H1 (cell line): ENCODE measurements around the gene DKC1. TPM values are rescaled to one million over a fixed set of nuclear protein-coding genes. Genes with fewer than 3 reads are reported as not detected.

Source experiments
- CTCF ChIA-PET: fragments of 300-600 bp; sonication (Branson Sonifier 250); formaldehyde crosslinking; loops from one replicate; lab custom pipeline; 2021; ENCODE audit not compliant: partially characterized antibody; lab: Charles Lee
- POLR2A ChIA-PET: fragments of 300-600 bp; sonication (Branson Sonifier 250); formaldehyde crosslinking; loops from one replicate; lab custom pipeline; 2021; ENCODE audit warnings: inconsistent platforms; ENCODE audit not compliant: partially characterized antibody; lab: Charles Lee
- DNase-seq, 2 experiments: peaks; one replicate each; pipeline versions ENCODE4 v3.0.0 to v3.0.0-alpha.2; 2010 to 2022; ENCODE audit warnings: low spot score in 2 of 2, low read depth in 1 of 2, mixed read lengths in 1 of 2
- FAIRE-seq: peaks from 2 replicates; lab custom pipeline; 2011; peaks lifted over from hg19 to GRCh38; lab: Jason Lieb, UNC
- H2AFZ ChIP-seq: 2 replicates; pipeline ENCODE4 v1.8.1; 2012; ENCODE audit warnings: low read length, inconsistent platforms
- H2AK5ac ChIP-seq: 2 replicates; pipeline ENCODE4 v1.6.1; 2013; ENCODE audit warnings: low read depth, low read length
- H2BK120ac ChIP-seq: replicated peaks from 2 replicates; pipeline ENCODE3; 2013; ENCODE audit warnings: low read depth, low read length, inconsistent platforms
- H2BK12ac ChIP-seq: 2 replicates; pipeline ENCODE4 v1.6.1; 2013; ENCODE audit warnings: low read depth, low read length
- H2BK15ac ChIP-seq: 2 replicates; pipeline ENCODE4 v1.6.1; 2013; ENCODE audit warnings: low read length
- H2BK20ac ChIP-seq: 2 replicates; pipeline ENCODE4 v1.6.1; 2013; ENCODE audit warnings: low read length
- H2BK5ac ChIP-seq: 2 replicates; pipeline ENCODE4 v1.6.1; 2013; ENCODE audit warnings: low read depth, low read length
- H3K14ac ChIP-seq: 2 replicates; pipeline ENCODE4 v1.6.1; 2013; ENCODE audit warnings: inconsistent platforms; ENCODE audit not compliant: insufficient read length
- H3K18ac ChIP-seq: 2 replicates; pipeline ENCODE4 v1.6.1; 2013; ENCODE audit warnings: low read length; ENCODE audit errors: extremely low read depth
- H3K23ac ChIP-seq: 2 replicates; pipeline ENCODE4 v1.6.1; 2013; ENCODE audit warnings: inconsistent platforms; ENCODE audit not compliant: insufficient read length
- H3K23me2 ChIP-seq: 2 replicates; pipeline ENCODE4 v1.6.1; 2013; ENCODE audit warnings: low read depth, low read length
- H3K27ac ChIP-seq: 2 replicates; pipeline ENCODE4 v1.6.1; 2011; ENCODE audit warnings: low read depth, low read length, inconsistent platforms
- H3K27me3 ChIP-seq, 4 experiments: replicated peaks in 1 of 4; 1 replicate in 1 of 4; 2 replicates in 3 of 4; pipeline versions ENCODE4 v1.6.1 to v1.8.1; 2011 to 2013; ENCODE audit warnings: low read length in 3 of 4, mild to moderate bottlenecking in 3 of 4, inconsistent platforms in 2 of 4, mixed read lengths in 2 of 4, moderate library complexity in 1 of 4; ENCODE audit not compliant: control insufficient read depth in 3 of 4, insufficient read depth in 3 of 4; ENCODE audit errors: extremely low read depth in 1 of 4
- H3K36me3 ChIP-seq, 4 experiments: 2 replicates each; pipeline versions ENCODE4 v1.6.1 to v1.8.1; 2011 to 2013; ENCODE audit warnings: mild to moderate bottlenecking in 4 of 4, low read length in 3 of 4, moderate library complexity in 2 of 4, control low read depth in 1 of 4, inconsistent platforms in 1 of 4; ENCODE audit not compliant: insufficient read depth in 4 of 4, control insufficient read depth in 2 of 4
- H3K4ac ChIP-seq: replicated peaks from 2 replicates; pipeline ENCODE3; 2013; ENCODE audit warnings: low read length, low read depth, mixed read lengths, inconsistent platforms; ENCODE audit not compliant: insufficient read length
- H3K4me1 ChIP-seq, 4 experiments: replicated peaks in 1 of 4; 1 replicate in 1 of 4; 2 replicates in 3 of 4; pipeline versions ENCODE4 v1.6.1 to v1.8.1; 2011 to 2013; ENCODE audit warnings: low read length in 3 of 4, inconsistent platforms in 2 of 4, mixed read lengths in 1 of 4; ENCODE audit not compliant: insufficient read depth in 4 of 4, control insufficient read depth in 3 of 4
- H3K4me2 ChIP-seq, 2 experiments: 2 replicates each; pipeline versions ENCODE4 v1.6.1 to v1.8.1; 2011 to 2013; ENCODE audit warnings: low read depth in 2 of 2, low read length in 2 of 2, control low read depth in 1 of 2, inconsistent platforms in 1 of 2, mild to moderate bottlenecking in 1 of 2; ENCODE audit not compliant: insufficient read depth in 1 of 2
- H3K4me3 ChIP-seq, 4 experiments: fragments of 200-600, 300-600 bp in 1 of 4; sonication (generic), shearing (Covaris generic), sonication (Bioruptor Twin) in 1 of 4; 2 replicates each; pipeline versions ENCODE4 v1.5.1 to v1.8.1; 2011 to 2016; ENCODE audit warnings: low read length in 4 of 4, low read depth in 3 of 4, control low read depth in 2 of 4, inconsistent platforms in 2 of 4, mild to moderate bottlenecking in 2 of 4, mixed read lengths in 1 of 4, moderate library complexity in 1 of 4; ENCODE audit not compliant: insufficient read depth in 2 of 4; ENCODE audit errors: extremely low read depth in 1 of 4
- H3K56ac ChIP-seq: replicated peaks from 2 replicates; pipeline ENCODE3; 2013; ENCODE audit warnings: low read depth, mild to moderate bottlenecking, mixed read lengths, low read length, inconsistent platforms; ENCODE audit not compliant: insufficient read length
- H3K79me1 ChIP-seq: 2 replicates; pipeline ENCODE4 v1.6.1; 2013; ENCODE audit warnings: low read depth, low read length, control low read depth
- H3K79me2 ChIP-seq, 2 experiments: 2 replicates each; pipeline versions ENCODE4 v1.6.1 to v1.8.1; 2012 to 2013; ENCODE audit warnings: low read length in 2 of 2, mild to moderate bottlenecking in 2 of 2, inconsistent platforms in 1 of 2; ENCODE audit not compliant: insufficient read depth in 2 of 2, control insufficient read depth in 1 of 2
- H3K9ac ChIP-seq, 4 experiments: replicated peaks in 1 of 4; 1 replicate in 1 of 4; 2 replicates in 3 of 4; pipeline versions ENCODE4 v1.6.1 to v1.8.1; 2011 to 2013; ENCODE audit warnings: low read depth in 3 of 4, low read length in 3 of 4, control low read depth in 2 of 4, mild to moderate bottlenecking in 2 of 4, moderate library complexity in 2 of 4, inconsistent platforms in 1 of 4; ENCODE audit errors: extremely low read depth in 1 of 4
- H3K9me3 ChIP-seq, 2 experiments: 2 replicates each; pipeline versions ENCODE4 v1.6.1 to v1.8.1; 2012 to 2013; ENCODE audit warnings: mild to moderate bottlenecking in 2 of 2, moderate library complexity in 2 of 2, control low read depth in 1 of 2, inconsistent platforms in 1 of 2, low read depth in 1 of 2, low read length in 1 of 2, mixed read lengths in 1 of 2; ENCODE audit not compliant: insufficient read depth in 2 of 2
- H4K20me1 ChIP-seq, 2 experiments: replicated peaks in 1 of 2; 2 replicates each; pipeline versions ENCODE3 to v1.8.1; 2011 to 2013; ENCODE audit warnings: inconsistent platforms in 2 of 2, low read length in 2 of 2, mild to moderate bottlenecking in 1 of 2; ENCODE audit not compliant: insufficient read depth in 2 of 2, control insufficient read depth in 1 of 2
- H4K5ac ChIP-seq: 2 replicates; pipeline ENCODE4 v1.6.1; 2013; ENCODE audit warnings: low read length, low read depth, mixed read lengths, inconsistent platforms; ENCODE audit not compliant: insufficient read length
- H4K8ac ChIP-seq: 2 replicates; pipeline ENCODE4 v1.8.0; 2013; ENCODE audit warnings: mild to moderate bottlenecking, moderate library complexity, low read length, inconsistent platforms; ENCODE audit not compliant: insufficient read depth; ENCODE audit errors: extremely low read depth
- H4K91ac ChIP-seq: replicated peaks from 2 replicates; pipeline ENCODE3; 2013; ENCODE audit warnings: low read length, mixed read lengths, inconsistent platforms; ENCODE audit not compliant: insufficient read length
- CBX8 ChIP-seq: fragments of 300-800, 300-1000 bp; sonication (generic); IDR thresholded peaks from 2 replicates; pipeline ENCODE4 v1.7.1; 2016; ENCODE audit warnings: low read depth, low read length, borderline replicate concordance
- EGR1 ChIP-seq: IDR thresholded peaks from 2 replicates; pipeline ENCODE4 v1.6.1; 2011; ENCODE audit warnings: low read depth, low read length, borderline replicate concordance
- JUND ChIP-seq: IDR thresholded peaks from 2 replicates; pipeline ENCODE4 v1.6.1; 2011; ENCODE audit warnings: mild to moderate bottlenecking, improper control_type of control experiment, low read length
- PHF8 ChIP-seq: fragments of 200-600 bp; sonication (generic); conservative IDR thresholded peaks from 2 replicates; pipeline ENCODE4 v1.7.1; 2012; ENCODE audit warnings: low read depth, mild to moderate bottlenecking, inconsistent platforms, low read length, moderate library complexity
- RAD21 ChIP-seq, 2 experiments: IDR thresholded peaks in 1 of 2; conservative IDR thresholded peaks in 1 of 2; 2 replicates each; pipeline ENCODE4 v1.6.1; 2011; ENCODE audit warnings: low read depth in 2 of 2, low read length in 2 of 2, improper control_type of control experiment in 1 of 2, inconsistent platforms in 1 of 2, mild to moderate bottlenecking in 1 of 2, moderate library complexity in 1 of 2
- RFX5 ChIP-seq: IDR thresholded peaks from 2 replicates; pipeline ENCODE4 v1.6.1; 2011; ENCODE audit warnings: low read depth, low read length, improper control_type of control experiment, borderline replicate concordance
- SIN3A ChIP-seq, 2 experiments: IDR thresholded peaks in 1 of 2; conservative IDR thresholded peaks in 1 of 2; 2 replicates each; pipeline ENCODE4 v1.6.1; 2011 to 2012; ENCODE audit warnings: low read length in 2 of 2, improper control_type of control experiment in 1 of 2, low read depth in 1 of 2, mild to moderate bottlenecking in 1 of 2
- SIRT6 ChIP-seq: IDR thresholded peaks from one replicate; pipeline ENCODE4 v1.7.1; 2012; ENCODE audit warnings: low read length, inconsistent platforms
- SP1 ChIP-seq: IDR thresholded peaks from 2 replicates; pipeline ENCODE4 v1.6.1; 2011; ENCODE audit warnings: low read depth, low read length
- WGBS, 2 experiments: shearing (Covaris generic) in 1 of 2; methylation state at CpG; one replicate each; pipeline versions ENCODE4 v1.1.6 to v1.1.7; 2013 to 2015; ENCODE audit warnings: low lambda C conversion rate in 2 of 2, mixed read lengths in 2 of 2, inconsistent platforms in 1 of 2, low coverage in 1 of 2, missing lambda C conversion rate in 1 of 2; ENCODE audit not compliant: insufficient replicate concordance in 2 of 2, insufficient coverage in 1 of 2, insufficient read length in 1 of 2; ENCODE audit errors: extremely low coverage in 1 of 2, missing lambda C conversion rate in 1 of 2; 5-methylcytosine and 5-hydroxymethylcytosine counted together
- polyA plus RNA-seq, 7 experiments: library from polyadenylated mRNA; depleted of rRNA in 3 of 7; stranded (reverse) in 5 of 7; unstranded in 2 of 7; fragments of >200 nt in 5 of 7; fragments of 200-250 nt in 2 of 7; gene quantifications; 1 replicate in 5 of 7; 2 replicates in 1 of 7; 4 replicates in 1 of 7; pipeline versions ENCODE4 v1.2.1 to v1.2.3, GENCODE V29; 2011 to 2013; ENCODE audit warnings: missing spikeins in 2 of 7, mixed read lengths in 2 of 7
- total RNA-seq: library from RNA; stranded (reverse); fragmentation: NEBNext Ultra II Directional; extraction: Animal tissue kit (Norgen Biotek cat#: 25700); gene quantifications from 2 replicates; pipeline ENCODE4 v1.2.1, GENCODE V29; 2021
- TF ChIP-seq, protein P1 (sequence below): IDR thresholded peaks from 2 replicates; pipeline ENCODE4 v1.6.1; 2011; ENCODE audit warnings: low read length, improper control_type of control experiment

Gene DKC1
- total and polyA plus RNA-seq, 2 of the 8 experiments (the other 6 are each of a cell fraction or from before 2014, with no cell fraction given): 65.6 to 143 TPM

DNA sequence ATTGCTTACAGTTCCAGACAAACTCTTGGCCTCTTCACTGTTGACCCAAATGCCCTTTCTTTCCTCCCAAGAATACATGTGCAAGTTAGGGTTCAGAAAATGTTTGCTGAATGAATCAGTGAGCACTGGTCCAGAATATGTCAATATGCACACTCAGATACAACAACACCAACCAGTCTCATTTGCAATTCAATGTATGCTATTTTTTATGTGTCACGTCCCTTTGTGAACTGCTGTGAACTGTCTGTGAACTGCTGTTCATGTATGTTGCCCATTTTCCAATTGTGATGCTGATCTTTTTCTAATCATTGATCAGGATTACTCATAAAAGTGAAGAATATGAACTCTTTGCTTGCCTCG lies 29.6 kb upstream of the DKC1 start:
- no peak overlapping the region for H3K4me3 ChIP-seq
- H2BK15ac ChIP-seq: no peak overlapping the region
- TF ChIP-seq SIN3A (conservative IDR thresholded peaks at IDR 0.05 in 1 of 2, IDR thresholded peaks at IDR 0.05 in 1 of 2; ENCODE audit: low read depth in 1 of 2, low read length in 2 of 2) (no peak), SP1 (no peak), CBX8 (no peak), SIRT6 (no peak), JUND (no peak), RFX5 (no peak), PHF8 (no peak), RAD21 (IDR thresholded peaks at IDR 0.05 in 1 of 2, conservative IDR thresholded peaks at IDR 0.05 in 1 of 2; ENCODE audit: low read depth in 2 of 2, low read length in 2 of 2) (no peak), EGR1 (no peak)
- TF ChIP-seq, protein P1, sequence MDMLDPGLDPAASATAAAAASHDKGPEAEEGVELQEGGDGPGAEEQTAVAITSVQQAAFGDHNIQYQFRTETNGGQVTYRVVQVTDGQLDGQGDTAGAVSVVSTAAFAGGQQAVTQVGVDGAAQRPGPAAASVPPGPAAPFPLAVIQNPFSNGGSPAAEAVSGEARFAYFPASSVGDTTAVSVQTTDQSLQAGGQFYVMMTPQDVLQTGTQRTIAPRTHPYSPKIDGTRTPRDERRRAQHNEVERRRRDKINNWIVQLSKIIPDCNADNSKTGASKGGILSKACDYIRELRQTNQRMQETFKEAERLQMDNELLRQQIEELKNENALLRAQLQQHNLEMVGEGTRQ: no peak
- TF ChIP-seq, all 59 proteins: peak for 0
- FAIRE-seq (no peak), DNase-seq (no peak)
- Histone ChIP-seq H3K27ac (no peak overlapping the region), H3K18ac (no peak overlapping the region), H3K9me3 (no peaks in the 10 kb centered on the region), H2BK5ac (no peak overlapping the region), H3K23ac (no peak overlapping the region), H4K8ac (no peak overlapping the region), H2BK20ac (no peak overlapping the region), H3K9ac (no peak overlapping the region), H4K91ac (no peak overlapping the region), H3K79me1 (no peaks in the 10 kb centered on the region), H3K56ac (no peak overlapping the region), H3K14ac (no peak overlapping the region), H3K4ac (no peak overlapping the region), H3K23me2 (no peaks in the 10 kb centered on the region), H2BK120ac (no peak overlapping the region), H3K4me1 (no peaks in the 10 kb centered on the region), H4K5ac (no peak overlapping the region), H4K20me1 (no peaks in the 10 kb centered on the region), H2AK5ac (no peak overlapping the region), H3K36me3 (no peaks in the 10 kb centered on the region), H3K27me3 (no peaks in the 10 kb centered on the region), H3K79me2 (no peaks in the 10 kb centered on the region), H2AFZ (no peak overlapping the region), H3K4me2 (no peak overlapping the region), H2BK12ac (no peak overlapping the region)
- ChIA-PET POLR2A (no interaction called here), CTCF (interaction anchor here (0.6 to 1.6 kb wide), 4 partner anchors 14 to 142 kb away, joined by 3 to 4 read pairs (median 3); no protein-coding TSS in a partner anchor)
- 93% methylated on average over 1 of the region's 2 CpGs; no CpG with 5 or more reads in 1 of the 2 experiments for WGBS, 2 experiments
